Pulmonary artery endothelial cell (primary cell): ENCODE measurements around the gene UGT3A2. TPM values are rescaled to one million over a fixed set of nuclear protein-coding genes. Genes with fewer than 3 reads are reported as not detected.
"Not testable (repeated sequence)": the region's sequence is repeated elsewhere in the genome, so short reads cannot be mapped to it uniquely, and the experiment has no call there.

ENCODE experiments used
- DNase-seq: peaks from one replicate; pipeline ENCODE4 v3.0.0-alpha.2; 2011; ENCODE audit warnings: low read depth, low spot score
- total RNA-seq: library from RNA; depleted of rRNA; stranded (reverse); fragments of >200 nt; gene quantifications from 2 replicates; pipeline ENCODE4 v1.2.3, GENCODE V29; 2014

Gene UGT3A2
- total RNA-seq, 1 donor from 2014 or later, result not detected

- DNase-seq, result no peak
Observed at GRCh38 chr5:36054647-36055046, 12.0 kb downstream of the UGT3A2 start.

- no peak for DNase-seq
Observed at GRCh38 chr5:36052538-36052937, 14.1 kb downstream of the UGT3A2 start.

- DNase-seq, result no peak
Observed at GRCh38 chr5:36049949-36050348, 16.7 kb downstream of the UGT3A2 start.

- DNase-seq, result no peak
Observed at GRCh38 chr5:36047384-36048160, 19.1 kb downstream of the UGT3A2 start.

DNA sequence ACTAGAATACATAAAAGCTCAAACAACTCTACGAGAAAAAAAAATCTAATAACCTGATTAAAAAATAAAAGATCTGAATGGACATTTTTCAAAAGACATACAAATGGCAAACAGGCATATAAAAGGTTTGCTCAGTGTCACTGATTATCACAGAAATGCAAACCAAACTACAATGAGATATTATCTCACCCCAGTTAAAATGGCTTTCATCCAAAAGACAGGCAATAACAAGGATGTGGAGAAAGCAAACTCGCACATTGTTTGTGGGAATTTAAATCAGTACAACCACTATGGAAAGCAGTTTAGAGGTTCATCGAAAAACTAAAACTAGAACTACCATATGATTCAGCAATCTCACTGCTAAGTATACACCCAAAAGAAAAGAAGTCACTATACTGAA lies 20.8 kb downstream of the UGT3A2 start:
- DNase-seq, result no peak

- no peak for DNase-seq
Observed at GRCh38 chr5:36041537-36041845, 25.2 kb downstream of the UGT3A2 start.

DNA sequence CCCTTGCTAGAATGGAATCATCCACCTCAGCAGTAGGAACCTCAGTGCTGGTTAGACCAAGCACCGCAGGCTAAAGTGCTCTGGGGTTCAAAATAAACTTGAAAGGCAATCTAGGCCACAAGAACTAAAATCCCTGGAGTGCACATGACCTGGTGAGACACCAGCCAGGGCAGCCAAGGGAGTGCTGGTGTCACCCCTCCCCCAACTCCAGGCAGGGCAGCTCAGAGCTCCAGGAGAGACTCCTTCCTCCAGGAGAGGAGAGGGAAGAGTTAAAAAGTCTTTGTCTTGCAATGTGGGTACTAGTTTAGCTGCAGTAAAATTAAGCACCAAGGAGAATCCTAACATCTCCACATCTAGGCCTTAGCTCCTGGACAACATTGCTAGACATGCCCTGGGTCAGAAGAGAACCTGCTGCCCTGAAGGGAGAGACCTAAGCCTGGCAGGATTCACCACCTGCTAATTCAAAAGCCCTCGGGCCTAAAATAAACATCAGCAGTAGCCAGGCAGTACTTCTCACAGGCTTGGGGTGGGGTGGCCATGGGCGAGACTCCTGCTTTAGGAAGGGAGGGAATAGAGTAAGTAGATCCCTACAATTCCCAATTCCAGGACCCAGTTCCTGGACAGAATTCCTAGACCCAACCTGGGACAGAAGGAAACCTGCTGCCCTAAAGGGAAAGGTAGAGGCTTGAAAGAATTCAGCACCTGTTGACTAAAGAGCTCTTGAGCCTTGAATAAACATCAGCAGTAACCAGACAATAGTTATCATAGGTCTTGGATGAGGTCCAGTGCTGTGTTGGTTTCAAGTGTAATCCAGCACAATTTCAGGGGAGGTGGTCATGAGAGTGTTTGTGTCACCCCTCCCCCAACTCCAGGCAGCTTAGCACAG lies 25.8 kb downstream of the UGT3A2 start:
- DNase-seq, result no peak

GRCh38 chr5:36035696-36036095 lies 31.0 kb downstream of the UGT3A2 start:
- no peak for DNase-seq

DNA sequence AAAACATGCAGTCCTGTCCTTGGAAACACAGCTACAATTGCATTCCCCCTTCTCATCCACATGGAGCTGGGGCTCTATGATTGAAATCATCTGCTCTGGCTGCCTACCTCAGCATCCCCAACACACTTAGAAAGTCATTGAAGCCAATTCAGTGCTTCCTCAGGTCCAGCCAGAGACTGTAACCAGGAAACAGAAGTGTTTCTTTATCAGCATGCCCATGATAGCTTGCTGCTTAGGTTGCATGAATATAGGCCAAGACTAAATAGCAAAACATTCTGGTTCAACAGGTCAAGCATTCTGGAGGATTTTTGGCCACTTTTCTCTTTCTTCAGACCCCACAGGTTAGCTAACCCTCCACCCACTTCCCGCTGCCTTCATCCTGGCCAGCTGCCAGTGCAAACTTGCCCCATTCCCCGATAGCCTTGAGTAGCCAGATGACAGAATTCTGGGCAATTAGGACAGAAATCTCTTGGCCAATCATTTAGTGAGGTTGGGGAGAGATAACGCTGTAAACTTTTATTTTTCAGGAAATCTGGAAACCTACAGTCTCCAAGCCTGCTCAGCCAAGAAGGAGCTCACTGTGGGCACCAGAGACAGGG lies 32.0 kb downstream of the UGT3A2 start:
- DNase-seq, result not testable (repeated sequence)

DNA sequence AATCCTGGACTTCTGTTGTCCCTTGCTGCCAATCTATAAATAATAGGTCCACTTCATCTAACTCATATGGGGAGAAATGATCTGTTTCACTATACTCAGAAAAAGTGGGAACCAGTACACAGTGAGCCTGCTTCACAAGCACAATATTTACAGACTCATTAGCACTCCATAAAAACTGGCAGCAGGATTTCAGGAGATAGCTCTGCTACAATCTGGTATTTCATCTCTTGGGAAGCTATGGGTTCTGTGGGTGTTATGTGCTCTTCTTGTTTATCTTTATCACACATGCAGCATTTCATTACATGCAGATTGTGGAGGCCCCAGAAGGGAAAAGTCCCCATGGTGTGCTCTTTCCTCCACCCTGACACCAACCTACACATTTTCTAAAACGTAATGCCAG lies 33.2 kb downstream of the UGT3A2 start:
- DNase-seq, result no peak

DNA sequence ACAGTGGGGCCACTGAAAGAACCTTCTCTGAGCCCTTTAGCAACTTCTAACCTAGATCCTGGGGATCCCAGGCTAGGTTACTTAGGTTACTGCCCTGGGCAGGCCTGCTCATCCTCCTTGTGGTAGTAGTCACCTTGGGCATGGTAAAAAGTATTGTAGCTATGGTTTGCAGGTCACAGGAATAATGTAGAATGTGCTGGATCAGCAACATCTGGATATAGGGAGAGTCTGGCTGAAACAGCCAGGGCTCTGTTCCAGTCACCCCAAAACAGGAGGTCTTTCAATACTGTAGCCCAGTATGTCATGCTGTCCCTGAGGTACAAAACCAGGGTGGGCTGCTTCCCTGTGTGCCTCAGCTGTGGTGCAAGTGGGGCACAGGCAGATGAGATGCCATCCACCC lies 33.6 kb downstream of the UGT3A2 start:
- DNase-seq, result no peak

DNA sequence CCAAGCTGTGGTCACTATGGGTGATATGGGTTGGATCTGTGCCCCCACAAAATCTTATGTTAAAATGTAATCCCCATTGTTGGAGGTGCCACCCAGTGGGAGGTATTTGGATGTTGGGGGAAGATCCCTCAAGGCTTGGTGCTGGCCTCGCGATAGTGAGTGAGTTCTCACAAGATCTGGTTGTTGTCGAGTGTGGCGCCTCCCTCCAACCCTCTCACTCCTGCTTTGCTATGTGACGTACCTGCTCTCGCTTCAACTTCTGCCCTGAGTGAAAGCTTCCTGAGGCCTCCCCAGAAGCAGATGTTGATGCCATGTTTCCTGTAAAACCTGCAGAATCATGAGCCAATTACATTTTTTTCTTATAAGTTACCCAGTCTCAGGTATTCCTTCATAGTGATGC lies 35.5 kb downstream of the UGT3A2 start:
- no peak for DNase-seq

- DNase-seq, result no peak
Observed at GRCh38 chr5:36029914-36030313, 36.8 kb downstream of the UGT3A2 start.

DNA sequence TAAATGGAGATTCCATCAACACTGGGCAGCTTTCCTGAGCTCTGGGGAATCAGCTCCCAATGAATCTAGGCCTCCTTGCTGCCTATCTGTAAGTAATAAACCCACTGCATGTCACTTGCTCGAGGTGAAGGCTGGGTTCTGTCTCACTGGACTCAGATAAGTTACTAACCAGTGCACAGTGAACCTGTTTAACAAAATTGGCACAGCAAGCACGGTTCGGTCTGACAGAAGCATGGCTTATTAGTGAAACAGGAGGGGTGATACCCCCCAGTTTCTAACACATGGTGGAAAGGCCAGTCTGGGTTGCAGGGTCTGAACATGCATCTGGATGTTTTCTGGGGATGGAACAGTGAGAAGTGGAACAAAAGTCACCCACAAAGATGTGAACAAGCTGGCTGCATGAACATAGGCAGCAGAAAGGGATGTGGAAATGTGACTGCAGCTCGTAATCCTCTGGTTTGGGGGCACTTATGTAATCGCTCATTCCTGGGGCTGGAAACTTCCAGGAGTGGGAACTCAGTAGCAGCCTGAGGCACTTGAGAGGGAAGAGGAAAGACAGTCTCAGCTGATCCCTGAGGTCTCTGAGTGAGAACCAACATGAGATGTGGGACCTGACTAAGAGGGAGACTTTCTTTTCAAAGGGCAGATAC lies 37.7 kb downstream of the UGT3A2 start:
- no peak for DNase-seq

GRCh38 chr5:36027711-36028110 lies 39.0 kb downstream of the UGT3A2 start:
- no peak for DNase-seq

DNA sequence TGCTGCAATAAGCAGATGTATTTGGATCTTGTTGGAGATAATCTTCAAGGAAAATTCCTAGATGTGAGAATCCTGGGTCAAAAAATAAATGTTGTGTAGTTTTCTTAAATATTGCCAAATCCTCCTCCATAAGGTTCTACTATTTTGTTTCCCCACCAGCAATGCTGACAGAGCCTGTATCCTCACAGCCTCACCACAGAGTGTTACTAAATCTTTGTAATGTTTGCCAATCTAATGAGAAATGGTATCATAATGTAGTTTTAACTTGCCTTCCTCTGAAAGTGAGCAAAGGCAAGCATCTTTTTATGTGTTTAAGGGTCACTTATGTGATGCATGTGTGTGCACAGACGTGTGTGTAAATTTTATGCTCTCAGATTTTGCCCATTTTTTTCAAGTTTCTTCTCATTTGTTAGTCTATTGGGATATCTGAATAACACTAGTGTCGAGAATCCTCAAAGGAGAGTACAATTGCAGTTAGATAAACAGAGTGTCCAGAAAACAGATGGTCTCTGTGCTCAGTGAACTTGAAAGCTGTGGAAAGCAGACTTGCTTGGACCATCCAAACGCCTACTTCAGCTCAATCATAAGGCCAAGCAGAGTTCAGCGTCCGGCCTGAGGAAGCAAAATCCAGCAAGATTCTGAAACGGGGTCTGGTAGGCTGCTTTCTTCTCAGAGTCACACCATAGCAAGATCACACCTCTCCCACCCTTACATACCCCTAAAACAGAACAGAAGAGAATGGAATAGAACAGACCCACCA lies 39.8 kb downstream of the UGT3A2 start:
- no peak for DNase-seq

DNA sequence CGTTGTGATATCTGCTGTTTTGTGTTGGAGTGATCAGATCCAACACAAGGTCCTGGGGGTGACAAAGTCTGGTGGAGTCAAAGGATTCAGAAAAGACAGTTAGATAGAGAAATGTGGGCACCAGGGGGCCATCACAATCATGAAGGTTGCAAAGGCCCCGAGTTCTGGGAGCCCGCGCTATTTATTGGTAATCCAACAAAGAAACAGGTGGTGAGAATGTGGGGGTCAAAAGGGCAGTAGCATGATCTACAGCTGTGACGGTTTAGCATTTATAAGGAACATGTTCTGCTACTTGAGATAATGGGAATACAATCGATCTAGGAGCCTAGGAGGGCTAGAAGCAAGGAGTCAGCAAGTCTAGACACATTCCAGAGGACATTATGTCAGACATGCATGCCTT lies 44.4 kb downstream of the UGT3A2 start:
- not testable (repeated sequence) for DNase-seq

DNA sequence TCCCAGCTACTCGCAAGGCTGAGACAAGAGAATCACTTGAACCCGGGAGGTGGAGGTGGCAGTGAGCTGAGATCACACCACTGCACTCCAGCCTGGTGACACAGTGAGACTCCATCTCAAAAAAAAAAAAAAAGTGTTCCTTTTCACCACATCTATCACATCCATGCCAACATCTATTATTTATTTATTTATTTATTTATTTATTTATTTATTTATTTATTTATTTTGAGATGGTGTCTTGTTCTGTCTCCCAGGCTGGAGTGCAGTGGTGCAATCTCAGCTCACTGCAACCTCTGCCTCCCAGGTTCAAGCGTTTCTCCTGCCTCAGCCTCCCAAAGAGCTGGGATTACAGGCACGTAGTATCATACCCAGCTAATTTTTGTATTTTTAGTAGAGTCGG lies 47.1 kb downstream of the UGT3A2 start:
- not testable (repeated sequence) for DNase-seq

DNA sequence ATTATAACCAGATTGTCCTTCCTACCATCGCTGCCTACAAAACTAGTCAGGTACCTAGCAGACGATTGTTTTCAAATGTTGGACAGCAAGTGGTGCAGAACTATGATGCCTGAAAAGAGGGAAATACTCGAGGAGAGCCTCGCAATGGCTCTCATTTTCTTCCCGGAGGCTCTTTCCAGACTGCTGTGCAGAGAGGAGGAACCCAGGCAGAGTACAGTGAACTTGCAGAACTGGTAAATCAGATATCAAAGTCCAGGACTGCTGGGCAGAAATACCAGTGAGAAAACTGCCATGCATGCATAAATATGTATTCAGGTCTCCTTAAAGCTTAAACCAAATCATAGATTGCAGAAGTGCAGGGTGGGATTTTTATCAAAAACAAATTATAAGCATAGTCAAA lies 49.1 kb downstream of the UGT3A2 start:
- no peak for DNase-seq

DNA sequence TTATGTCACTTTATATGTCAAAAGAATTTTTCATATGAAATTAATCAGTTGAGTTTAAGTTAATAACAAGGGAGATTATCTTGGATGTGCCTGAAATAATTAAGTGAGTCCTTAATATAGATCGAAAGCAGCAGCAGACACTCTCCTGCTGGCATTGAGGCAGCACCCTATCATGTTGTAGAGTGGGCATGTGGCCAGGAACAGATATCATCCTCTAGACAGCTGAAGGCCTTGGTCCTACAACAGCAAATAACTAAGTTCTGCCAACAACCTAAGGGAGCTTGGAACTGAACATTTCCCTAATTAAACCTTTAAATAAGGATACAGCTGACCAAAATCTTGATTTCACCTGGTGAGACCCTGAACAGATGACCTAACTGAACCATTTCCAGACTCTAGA lies 49.7 kb downstream of the UGT3A2 start:
- no peak for DNase-seq

GRCh38 chr5:36013182-36013581 lies 53.5 kb downstream of the UGT3A2 start:
- DNase-seq, result no peak
